GM12801 (cell line): ENCODE results near the gene KIF23.

Source experiments
- TF ChIP-seq, protein P1 (sequence below): IDR thresholded peaks from one replicate; pipeline ENCODE4 v1.5.1; 2011; ENCODE audit warnings: control low read depth; ENCODE audit not compliant: insufficient read length; ENCODE audit errors: extremely low read depth

KIF23 gene

DNA sequence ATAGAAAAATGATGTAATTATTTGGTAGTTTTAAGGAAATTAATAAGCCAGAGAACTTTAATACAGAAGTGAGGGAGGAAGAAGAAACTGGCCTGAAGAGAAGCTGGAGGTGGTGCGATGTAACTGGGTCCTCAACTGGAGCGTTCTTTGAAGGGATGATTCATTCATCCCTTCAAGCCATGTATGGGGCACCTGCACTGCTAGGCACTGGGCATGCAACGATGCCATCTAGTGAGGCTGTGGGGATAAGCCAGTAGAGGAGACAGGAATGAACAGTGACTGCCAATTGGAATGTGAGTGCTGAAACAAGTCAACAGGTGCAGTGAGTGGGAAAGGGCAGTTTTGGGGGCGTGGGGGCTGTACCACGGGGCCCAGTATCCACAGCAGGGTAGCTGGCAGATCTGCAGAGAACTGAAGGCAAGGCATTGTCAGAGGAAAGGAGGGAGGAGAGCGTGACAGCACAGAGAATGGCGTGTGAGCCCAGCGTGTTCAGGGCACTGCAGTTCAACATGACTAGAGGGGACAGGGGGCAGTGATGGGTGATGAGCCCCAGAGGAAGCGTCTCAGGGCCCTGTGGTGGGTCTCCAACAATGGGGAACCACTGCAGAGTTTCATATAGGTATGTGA, 3.8 kb upstream of the KIF23 start:
- TF ChIP-seq, protein P1, sequence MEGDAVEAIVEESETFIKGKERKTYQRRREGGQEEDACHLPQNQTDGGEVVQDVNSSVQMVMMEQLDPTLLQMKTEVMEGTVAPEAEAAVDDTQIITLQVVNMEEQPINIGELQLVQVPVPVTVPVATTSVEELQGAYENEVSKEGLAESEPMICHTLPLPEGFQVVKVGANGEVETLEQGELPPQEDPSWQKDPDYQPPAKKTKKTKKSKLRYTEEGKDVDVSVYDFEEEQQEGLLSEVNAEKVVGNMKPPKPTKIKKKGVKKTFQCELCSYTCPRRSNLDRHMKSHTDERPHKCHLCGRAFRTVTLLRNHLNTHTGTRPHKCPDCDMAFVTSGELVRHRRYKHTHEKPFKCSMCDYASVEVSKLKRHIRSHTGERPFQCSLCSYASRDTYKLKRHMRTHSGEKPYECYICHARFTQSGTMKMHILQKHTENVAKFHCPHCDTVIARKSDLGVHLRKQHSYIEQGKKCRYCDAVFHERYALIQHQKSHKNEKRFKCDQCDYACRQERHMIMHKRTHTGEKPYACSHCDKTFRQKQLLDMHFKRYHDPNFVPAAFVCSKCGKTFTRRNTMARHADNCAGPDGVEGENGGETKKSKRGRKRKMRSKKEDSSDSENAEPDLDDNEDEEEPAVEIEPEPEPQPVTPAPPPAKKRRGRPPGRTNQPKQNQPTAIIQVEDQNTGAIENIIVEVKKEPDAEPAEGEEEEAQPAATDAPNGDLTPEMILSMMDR, result no peak

DNA sequence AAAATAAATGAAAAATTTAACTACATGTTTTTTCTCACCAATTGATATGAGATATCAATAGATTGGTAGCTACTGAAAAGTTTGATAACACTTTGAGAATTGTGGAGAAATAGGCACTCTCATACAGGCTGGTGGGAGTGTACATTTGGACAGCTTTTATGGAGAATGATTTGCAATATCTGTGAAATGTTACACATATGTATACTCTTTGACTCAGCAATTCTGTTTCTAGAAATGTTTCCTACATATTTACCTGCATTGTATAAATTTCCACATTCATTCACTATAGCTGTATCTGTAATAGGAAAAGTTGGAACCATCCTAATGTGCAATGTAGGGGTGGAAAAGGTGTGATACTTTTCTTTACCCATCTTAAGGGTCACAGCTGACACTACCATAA, 1.9 kb upstream of the KIF23 start:
- TF ChIP-seq, protein P1, result no peak

DNA sequence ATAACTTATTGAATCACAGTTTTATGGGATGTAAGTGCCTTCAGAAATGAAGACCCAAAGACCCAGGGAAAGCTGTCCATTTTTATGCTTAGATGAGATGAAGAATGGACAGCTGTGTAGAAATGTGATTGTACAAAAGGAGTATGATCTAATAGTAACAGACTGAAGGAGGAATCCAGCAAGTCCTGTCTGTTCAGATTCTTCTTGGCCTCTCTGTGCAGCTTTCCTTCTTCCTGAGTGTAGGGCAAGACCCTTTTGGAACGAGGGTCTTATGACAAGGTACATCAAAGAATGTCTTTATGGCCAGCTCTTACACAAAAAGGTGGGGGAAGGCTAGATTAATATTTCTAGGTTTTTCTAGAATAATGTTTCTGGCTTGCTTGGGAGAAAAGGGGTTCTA, 1.4 kb upstream of the KIF23 start:
- TF ChIP-seq, protein P1, result no peak

DNA sequence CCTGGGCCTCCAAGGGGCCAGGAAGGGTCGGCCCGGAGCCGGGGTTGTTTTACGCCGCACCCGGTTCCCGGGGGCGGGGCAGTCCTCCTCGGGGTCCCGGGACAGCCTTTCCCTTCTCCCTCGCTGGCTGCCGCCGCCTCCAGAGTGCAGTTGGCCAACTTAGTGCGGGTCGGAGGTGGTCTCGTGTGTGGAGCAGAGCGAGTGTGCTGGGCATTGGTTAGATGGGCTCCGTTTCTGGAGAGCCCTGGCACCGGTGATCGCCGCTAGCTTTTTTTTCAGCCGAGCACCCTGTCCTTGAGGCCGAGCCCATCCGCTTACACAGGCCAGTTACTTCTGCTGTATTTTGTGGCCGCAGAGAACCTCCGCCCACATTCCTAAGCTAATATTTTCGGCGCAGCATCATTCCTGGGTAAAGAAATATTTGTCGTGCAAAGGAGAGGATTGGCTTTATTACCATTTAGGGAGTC, 585 bp downstream of the KIF23 start:
- TF ChIP-seq, protein P1, result no peak

DNA sequence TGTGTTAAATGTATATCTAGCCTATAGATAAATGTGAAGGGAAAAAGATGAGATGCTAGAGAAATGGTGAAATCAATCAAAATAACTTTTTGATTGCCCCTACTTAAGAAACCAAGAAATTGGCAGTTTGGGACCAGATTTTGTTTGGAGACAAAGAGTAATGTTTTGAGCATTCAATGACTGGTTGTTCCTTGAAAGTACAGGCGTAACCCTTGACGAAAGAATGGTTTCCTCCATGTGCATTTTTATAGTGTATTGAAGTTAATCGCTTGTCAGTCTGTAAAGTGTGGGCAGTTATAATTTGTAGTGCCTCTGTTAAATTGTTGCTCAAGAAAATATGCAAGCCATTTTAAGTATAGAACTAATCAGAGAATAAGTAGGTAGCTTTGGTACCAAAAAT, 1.2 kb downstream of the KIF23 start:
- TF ChIP-seq, protein P1, result no peak

DNA sequence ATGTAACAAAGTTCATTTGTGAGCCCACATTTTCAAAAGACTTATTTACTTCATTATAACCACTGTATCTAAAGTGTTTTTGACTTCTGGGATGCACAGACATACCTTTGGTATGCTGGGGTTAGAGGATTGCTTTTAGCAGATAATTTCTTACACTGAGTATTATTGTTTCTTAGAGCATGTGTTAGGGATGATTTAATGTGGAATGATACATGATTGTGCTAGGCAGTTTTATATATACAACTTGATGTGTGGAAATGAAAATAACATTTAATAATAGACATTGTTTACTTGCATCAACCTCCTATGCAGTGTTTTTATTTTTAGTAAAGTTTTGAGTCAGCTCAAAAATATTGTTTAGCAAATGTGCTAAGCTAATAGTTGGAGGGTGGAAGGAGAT, 3.4 kb downstream of the KIF23 start:
- TF ChIP-seq, protein P1, result no peak

DNA sequence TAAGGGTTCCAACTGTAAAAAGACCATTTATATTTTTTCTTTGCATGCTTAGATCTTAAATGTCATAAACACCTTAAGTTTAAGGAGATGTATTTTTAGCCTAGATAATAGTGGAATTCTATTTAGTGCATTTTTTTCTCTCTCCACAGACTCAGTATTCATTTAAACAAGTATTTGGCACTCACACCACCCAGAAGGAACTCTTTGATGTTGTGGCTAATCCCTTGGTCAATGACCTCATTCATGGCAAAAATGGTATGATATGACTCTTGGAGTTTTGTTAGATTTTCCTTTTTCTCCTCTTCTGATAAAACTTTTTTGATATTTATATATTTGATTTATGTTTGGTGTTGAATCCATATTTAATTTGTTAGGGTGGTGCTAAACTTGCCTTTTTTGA, 7.3 kb downstream of the KIF23 start:
- TF ChIP-seq, protein P1, result no peak
